Ecto neural progenitor cell (in vitro differentiated cells): ENCODE data around the gene ZBED5.
"Not testable (repeated sequence)": the region's sequence is repeated elsewhere in the genome, so short reads cannot be mapped to it uniquely, and the experiment has no call there.

ENCODE experiments used
- DNase-seq: peaks from one replicate; pipeline ENCODE4 v3.0.0-alpha.2; 2018; ENCODE audit warnings: low spot score

Gene ZBED5

DNA sequence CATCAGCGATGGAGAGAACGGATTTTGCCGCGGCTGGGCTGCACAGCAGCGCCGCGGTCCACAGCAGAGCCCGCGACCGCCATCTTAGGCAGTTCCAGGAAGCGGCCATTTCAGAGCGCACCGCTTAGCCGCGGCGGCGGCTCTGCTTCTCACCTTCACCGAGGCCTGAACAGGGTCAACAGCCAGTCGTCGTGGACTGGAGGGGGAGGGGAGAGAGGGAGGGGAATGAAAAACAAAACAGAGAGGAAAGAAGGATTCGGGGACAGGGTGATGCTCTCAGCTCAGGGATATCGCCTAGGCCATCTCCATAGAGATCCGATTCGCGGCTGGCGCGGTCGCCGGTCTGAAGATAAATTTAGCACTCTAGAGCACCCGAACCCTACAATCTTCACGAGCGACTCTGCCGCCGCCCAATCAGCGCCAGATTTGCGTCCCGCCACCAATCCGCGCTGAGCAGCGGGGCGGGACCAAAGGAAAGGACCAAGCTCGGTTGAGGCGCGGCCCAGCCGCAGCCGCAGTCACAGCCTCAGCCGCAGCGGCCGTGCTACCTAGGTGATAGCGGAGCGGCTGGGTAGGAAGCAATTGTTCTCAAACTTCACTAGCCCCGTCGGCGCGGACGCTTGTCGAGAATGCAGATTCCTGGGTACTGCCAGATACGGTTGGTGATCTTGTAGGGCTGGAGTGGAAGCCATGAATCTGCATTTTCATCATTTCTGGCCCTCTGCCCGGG lies at the start of gene ZBED5:
Gene ZBED5 (minus strand): TSS at position 345 of the 730 bp plus-strand sequence. CDS start 3,108 bp downstream, outside the sequence.
- peak; percentile 97 for DNase-seq

DNA sequence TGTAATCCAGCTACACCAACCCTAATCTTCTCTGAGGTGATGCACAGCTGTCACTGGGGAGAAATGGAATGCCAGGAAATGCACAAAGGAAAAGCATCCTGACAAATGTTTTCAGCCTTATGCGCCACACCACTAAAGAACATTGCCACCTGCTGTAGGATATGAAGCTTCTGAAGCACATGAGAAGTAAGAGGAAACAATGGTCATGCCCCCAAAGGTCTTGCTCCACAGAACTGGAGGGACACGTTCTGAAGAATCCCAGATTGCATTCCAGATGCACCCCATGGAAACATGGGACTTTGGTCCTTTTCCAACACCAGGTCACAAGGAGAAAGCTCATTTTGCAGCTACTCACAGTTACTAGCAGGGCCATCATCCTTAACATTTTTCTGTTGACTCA lies 48.7 kb upstream of the ZBED5 start:
- DNase-seq = no peak

DNA sequence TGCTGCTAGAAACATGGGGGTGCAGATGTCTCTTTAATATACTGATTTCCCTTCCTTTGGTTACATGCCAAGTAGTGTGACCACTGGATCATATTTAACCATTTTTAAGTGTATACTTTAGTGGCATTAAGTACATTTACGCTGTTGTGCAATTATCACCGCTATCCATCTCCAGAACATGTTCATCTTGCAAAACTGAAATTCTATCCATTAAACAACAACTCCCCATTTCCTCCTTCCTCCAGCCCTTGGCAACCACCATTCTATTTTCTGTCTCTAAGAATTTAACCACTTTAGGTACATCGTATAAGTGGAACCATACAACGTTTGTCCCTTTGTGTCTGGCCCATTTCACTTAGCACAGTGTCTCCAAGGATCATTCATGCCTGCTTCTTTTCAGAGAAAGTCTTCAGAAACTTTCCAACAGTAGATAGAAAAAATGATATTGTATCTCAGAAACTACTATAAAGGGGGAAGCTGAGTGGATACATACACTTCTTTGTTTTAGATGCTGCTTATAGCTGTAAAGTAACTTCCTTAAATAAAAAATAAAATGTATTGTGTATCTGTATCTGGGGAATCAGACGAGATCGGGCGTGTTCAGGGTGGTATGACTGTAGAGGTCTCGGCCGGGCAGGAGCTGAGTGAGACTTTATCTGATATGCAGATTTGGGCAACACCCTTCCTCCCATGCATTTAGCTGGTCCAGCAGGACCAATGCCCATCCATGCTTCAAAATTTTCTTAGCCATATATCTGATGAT lies 44.6 kb upstream of the ZBED5 start:
- DNase-seq = no peak

DNA sequence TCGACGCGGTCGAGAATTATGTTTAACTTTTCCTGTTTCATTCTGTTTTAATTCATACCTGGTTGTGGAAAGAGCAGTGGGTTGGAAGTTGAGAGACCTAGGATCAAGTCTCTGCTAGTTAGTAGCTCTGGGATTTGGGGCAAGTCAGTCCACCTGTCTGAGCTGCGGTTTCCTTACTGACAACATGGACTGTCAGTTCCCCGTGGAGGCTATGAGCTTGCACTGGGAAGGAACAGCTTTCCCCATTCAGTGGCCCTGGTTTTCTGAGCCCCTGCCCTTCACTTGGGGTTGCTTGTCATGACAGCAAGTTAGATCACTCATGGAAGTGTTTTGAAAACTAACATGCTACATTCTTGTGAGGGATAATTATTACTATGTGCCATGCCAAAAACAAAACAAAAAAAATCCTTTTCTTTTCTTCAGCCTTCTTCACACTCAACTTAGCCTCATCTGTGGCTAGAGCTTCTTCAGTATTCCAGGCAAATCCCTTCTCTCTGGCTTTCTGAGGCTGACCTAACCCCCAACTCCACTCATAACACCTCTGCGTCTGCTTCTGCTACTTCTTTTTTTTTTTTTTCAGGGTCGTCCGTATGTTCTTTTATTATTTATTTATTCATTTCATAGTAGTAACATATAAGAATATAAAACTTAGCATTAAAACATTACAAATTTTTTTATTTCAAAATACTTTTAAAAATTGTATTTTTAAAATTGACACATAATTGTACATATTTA lies 43.0 kb upstream of the ZBED5 start:
- no peak for DNase-seq

DNA sequence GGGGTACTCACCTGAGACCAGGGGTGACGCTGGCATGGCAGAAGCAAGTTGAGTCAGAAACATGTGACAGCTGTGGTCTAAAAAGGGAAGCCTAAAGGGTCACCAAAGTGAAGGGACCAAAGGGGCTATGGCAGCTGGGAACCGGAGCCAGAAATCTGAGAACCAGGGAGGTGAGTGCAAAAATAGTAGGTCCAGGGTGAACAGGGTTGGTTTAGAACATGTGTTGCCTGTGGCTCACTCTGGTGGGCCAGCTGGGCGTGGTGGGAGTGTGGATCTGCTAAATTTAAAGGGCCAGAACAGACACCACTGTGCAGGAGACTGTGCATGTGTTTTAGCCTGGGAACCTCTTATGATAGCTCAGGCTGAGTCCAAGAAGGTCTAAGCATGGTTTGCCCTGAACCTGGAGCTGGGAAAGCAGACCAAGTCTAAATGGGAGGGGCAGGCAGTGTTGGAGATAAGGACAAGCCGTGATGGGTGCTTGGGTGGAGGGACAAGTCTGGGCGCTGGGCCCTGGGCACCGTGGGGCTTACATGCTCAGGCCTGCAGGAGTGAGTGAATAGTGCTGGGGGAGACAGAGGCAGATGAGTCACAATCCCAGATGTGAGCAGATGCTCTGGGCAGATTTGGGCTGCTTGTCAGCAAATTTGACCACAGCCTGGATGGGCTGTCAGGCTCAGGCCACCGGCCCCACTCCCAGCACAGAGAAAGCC lies 41.4 kb upstream of the ZBED5 start:
- DNase-seq = no peak

DNA sequence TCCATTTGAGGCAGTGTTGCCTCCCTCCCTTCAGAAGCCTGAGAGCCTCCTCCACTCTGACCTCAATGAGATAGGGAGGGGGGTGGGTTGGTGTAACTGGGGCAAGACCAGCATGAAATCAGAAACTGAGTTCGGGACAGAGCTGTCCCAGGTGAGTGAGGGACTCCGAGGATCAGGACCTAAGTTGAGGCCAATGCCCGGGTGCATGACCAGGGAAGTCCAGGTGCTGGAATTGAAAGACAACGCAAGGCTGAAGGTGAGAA lies 40.8 kb upstream of the ZBED5 start:
- no peak for DNase-seq

DNA sequence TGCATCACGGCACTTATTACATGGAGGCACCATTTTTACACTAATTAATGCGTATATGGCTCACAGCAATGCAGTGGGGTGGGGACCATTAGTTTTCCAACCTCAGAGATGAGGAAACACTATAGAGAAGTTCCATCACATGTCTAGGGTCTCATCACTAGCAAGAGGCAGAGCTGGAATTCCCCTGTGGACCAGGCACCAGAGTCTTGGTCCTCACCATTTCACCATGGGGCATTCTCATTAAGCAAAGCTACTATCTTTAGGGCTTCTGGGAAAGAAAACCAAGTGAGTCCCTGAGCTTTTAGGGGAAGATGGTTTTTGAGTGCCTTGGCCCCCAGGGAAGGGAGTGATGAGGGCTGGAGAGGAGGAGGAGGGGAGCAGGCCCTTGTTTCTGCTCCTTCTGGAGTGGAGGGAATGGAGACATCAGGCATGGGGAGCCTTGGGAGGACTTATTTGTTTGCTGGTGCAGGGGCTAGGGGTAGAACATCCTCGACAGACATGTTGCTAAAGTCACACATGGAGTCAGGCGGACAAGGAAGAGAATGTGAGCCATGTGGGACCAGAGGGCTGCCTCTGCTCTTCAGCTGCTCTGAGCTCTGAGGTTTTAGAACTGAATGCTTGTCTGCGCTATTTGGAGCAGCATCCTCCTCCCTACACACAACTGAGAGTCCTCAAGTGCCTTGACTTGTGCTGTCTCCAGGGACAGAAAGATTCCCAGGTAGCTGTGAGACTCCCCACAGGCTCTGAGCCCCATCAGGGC lies 40.3 kb upstream of the ZBED5 start:
- no peak for DNase-seq

DNA sequence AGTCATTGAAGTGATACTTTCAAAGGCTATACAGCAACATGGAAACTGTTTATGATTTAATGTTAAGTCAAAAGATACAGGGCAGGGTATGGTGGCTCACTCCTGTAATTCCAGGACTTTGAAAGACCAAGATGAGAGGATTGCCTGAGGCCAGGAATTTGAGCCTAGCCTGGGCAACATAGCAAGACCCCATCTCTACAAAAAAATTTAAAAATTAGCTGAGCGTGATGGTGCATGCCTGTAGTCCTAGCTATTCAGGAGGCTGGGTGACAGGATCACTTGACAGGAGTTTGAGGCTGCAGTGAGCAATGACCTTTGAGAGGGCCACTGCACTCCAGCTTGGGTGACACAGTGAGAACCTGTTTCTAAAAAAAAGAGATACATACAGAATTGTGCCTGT lies 39.3 kb upstream of the ZBED5 start:
- no peak for DNase-seq

DNA sequence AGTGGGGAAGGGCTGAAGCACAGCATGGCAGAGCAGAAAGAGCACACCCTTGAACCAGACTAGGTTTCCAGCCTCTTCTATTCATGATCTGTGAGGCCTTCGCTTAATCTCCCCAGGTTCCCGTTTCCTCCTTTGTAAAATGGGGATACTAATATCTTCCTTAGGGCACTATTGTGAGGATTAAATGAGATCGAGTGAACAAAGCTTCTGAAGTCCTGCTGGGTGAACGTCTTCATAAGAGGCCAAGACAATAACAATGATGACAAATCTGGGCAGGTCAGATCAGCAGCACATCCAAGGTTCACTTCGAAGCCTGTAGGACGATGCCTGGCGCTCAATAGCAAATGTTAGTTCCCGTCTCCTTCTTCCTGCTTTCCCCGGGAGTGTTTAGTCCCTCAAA lies 38.6 kb upstream of the ZBED5 start:
- DNase-seq = no peak

DNA sequence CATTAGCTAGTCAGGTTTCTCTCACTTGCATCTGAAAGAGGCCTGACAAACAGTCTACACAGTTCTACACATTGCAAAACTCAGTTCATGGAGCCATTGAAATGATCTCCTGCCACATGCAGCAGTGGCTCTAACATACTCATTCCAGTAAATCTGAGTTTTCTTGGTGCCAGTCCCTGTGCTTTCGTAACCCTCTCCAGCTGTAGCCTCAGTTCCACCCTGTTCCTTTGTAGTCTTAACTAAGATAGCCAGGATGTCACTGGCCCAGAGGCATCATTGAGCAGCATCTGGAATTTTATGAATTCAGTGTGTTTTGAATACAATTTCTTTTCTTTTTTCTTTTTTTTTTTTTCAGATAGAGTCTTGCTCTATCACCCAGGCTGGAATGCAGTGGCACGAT lies 37.4 kb upstream of the ZBED5 start:
- no peak for DNase-seq

DNA sequence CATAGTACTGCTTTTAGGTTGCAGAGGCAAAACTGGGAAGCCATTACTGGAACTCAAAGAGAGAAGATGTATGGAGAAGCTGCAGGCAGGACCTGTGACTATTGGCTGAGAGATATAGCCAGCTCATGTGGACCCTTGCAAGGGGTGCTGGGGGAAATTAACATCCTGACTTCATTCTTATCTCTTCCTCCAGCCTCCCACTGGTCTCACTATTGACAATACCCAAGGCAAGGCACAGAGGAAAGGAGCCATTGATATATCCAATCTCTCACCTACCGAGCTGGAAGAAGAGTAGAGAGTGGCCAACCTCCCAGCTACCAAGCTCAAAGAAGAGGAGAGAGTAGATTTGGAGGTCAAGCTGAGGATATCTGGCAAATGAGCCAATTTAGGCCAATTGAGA lies 36.8 kb upstream of the ZBED5 start:
- DNase-seq = no peak

DNA sequence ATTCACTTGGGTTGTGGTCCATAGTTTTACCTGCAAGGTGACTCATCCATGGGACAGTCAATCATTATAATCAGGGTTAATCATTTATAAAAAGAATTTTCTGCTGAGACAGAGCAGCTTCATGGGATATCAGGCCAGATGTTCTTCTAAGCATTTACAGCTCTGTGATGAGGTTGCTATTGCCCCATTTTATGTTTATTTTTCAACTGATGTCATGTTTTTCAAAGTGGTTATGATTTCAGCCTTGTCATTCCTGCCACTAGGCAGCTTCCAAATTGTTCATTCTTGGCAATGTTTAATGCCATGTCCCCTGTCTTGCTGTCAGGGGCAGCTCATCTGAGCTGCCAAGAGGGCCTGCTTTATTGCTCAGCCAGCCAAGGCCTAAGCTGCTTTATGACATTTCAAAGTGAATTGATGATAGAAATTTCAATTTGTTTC lies 35.9 kb upstream of the ZBED5 start:
- DNase-seq = no peak

DNA sequence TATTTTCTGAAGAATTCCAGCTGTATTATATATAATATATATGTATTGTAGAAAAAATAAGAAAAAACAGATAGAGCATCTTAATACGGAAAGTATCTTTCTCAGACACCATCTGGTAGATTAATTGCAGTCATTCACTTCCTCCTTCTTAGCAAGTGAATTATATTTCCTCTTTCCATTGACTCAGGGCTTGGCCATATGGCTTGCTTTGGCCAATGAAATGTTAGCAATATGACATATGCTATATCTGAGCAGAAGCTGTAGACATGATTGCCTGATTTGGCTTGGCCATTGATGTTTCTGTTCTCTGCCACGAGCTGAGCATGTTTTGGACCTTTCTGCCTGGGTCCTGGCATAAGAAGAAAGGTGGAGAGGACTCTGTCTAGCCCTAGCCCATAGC lies 34.4 kb upstream of the ZBED5 start:
- DNase-seq = no peak

DNA sequence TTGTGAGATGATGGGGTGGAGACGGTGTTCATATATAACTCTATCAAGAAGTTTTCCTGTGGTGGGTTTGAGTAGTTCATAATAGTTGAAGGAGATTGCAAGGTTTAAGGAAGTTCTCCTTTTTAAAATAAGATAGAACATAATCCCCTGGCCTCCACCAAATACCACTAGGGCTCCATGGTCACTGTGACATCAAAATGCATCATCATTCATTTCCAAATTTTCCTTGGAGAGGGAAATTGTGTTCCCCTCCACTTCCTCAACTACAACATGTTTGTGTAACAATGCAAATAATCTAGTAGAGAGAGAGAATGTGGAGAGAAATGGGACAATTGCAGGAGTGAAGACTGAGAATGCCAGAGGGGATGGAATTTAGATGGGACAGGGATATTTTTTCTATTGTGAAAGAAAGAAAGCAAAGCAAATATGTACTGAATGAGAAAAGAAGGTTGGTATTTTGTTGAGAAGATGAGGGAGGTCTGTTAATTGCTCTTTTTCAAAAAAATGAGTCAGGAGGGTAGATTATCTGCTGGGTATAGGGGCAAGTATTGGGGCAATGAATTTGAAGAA lies 33.4 kb upstream of the ZBED5 start:
- no peak for DNase-seq

DNA sequence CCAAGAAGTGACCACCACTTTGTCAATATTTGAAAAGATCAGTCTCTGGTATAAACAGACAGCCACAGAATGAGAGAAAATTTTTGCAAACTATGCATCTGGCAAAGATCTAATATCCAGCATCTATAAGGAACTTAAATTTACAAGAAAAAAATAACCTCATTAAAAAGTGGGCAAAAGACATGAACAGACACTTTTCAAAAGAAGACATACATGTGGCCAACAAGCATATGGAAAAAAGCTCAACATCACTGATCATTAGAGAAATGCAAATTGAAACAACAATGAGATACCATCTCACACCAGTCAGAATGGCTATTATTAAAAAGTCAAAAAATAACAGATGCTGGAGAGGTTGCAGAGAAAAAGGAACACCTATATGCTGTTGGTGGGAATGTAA lies 32.2 kb upstream of the ZBED5 start:
- DNase-seq = not testable (repeated sequence)

DNA sequence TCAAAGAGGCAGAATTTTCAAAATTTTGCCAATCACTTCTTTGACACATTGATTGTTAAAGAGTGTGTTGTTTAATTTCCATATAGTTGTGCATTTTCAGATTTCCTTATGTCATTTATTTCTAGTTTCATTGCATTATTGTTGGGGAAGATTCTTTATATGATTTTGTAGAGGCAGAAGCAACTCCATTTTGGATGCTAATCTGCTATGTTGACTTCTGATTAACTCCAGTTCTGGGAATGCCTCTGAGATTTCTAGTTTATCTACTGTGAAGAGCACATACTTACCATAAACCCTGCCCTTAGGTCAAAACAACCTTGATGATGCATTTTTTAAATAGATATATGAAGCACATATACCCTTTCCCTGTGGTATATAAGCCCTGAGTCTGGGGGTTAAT lies 29.5 kb upstream of the ZBED5 start:
- DNase-seq = no peak

DNA sequence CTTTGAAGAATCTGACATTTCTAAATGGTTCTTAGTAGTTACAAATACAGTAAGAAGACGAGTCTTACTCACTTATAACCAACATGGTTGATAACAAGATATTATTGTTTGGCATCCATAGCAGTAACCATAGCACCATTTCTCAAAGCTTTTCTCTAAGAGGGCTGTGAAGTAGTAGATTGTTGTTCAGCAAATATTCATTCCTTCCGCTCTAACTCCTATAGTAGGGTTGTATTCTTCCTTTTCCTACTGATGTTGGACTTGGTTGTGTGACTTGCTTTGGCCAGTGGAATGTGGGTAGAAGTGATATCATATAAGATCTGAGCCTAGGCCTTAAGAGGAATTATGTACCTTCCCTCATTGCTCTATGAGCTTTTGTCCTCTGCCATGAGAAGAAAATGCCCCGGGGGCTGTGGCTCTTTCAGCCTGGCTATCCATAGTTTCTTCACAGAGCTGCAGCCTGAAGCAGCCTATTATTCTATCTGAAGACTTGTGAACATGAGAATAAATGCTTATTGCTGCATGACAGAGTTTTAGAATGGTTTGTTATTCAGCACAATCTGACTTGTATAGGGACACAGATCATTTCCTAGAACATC lies 28.9 kb upstream of the ZBED5 start:
- no peak for DNase-seq

DNA sequence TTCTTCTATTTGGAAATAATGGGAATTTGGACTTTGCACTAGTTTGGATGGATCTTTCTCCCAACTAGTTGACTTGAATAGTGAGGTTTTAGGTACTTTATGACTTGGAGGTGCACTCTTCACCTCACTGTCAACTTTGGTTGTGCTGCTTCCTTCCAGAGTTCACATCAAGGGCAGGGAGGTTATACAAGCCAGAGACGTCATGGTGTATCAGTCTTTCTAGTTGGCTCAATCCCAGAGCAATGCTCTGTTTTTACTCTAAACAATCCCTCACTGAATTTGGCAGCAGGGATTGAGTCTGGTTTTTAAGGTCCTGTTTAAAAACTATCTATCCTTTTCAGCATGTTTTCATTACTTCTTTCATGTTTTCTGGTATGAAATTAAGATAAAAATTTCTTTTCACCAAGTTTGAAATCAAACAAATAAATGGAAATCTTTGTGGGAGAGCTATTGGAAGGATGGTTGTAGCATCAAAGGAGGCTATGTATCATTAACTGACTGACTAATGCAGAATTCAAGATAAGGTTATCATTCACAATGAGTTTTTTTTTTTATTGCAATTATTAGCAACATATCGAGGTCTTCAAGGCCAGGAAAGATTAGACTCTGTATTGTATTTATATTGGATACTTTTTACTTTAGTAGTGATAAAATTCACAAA lies 28.0 kb upstream of the ZBED5 start:
- DNase-seq = no peak

DNA sequence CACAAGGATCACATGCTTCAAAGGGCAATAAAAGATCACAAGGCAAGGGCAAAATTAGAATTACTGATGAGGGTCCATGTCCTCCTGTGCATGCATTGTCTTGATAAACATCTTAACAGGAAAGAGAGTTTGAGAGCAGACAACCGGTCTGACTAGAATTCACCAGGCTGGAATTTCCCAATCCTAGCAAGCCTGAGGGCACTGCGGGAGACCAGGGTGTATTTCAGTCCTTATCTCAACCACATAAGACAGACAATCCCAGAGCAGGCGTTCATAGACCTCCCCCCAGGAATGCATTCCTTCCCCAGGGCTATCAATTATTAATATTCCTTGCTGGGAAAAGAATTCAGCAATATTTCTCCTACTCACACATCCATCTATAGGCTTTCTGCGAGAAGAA lies 26.4 kb upstream of the ZBED5 start:
- not testable (repeated sequence) for DNase-seq

DNA sequence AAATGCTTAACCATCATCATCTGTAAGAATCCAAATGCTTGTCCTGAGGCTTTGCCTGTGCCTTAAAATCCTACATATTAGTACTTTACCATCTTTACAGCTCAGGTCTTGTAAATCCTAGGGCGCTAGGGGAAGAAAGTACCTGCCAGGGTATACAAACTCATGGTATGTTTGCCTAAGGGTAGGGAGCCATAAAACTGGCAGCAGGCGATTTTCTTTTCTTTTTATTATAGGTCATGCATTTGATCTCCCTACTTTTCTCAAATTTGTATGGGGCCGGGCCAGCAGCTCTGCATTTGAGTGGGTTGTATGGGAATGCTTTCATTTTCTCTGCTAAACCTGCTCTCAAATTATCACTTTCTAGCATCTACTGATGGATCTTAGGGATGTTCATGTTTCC lies 24.0 kb upstream of the ZBED5 start:
- DNase-seq = no peak
